ENCODE data around the gene COMT. TPM values are rescaled to one million over a fixed set of nuclear protein-coding genes. Genes with fewer than 3 reads are reported as not detected.

COMT gene
- total and polyA plus RNA-seq, 9 of the 15 experiments (the other 6 are each of a cell fraction or from before 2014, with no cell fraction given) = 12.5 to 351 (median 155) TPM

DNA sequence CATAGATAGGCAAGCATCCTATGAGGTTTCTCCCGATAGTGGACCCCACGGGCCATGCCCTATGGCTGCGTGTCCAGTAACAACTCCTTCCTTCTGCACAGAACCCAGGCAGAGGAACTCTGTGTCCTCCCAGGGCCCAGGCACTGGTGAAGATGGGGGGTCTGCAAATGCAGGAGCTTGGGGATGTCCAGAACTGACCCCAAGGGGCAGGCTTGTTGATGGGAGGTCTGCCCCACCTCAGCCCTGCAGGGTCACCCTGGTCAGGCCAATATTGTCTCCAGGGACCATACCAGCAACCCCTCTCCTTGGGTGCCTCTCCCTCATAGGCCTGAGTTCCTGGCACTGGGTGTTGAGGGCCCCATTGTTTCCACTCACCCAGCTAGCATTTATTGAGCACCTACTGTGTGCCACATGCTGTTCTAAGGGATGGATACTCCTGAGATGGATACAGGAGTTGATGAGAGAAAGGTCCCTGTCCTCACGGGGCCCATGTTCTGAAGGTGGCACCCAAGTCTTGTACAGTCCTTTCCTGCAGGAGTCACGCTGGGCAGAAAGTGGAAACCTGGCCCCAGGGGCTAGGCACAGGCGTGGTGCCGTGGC is 26.4 kb downstream of the COMT start (continued):
- TF ChIP-seq RHOXF2B (CRISPR knock-in tag; conservative IDR thresholded peaks at IDR 0.05) (no peak), ZNF717 (CRISPR knock-in tag; IDR thresholded peaks at IDR 0.05) (no peak), ZNF347 (CRISPR knock-in tag; IDR thresholded peaks at IDR 0.05; ENCODE audit: low read depth) (no peak), POLR2A (conservative IDR thresholded peaks at IDR 0.05) (peak; percentile 42), NFE2L1 (tag; IDR thresholded peaks at IDR 0.05; ENCODE audit: borderline replicate concordance, low read depth) (no peak), STAT5A (IDR thresholded peaks at IDR 0.05; ENCODE audit: borderline replicate concordance, low read length) (no peak), SRF (CRISPR knock-in tag; IDR thresholded peaks at IDR 0.05) (0 out of 4 replicates have a peak, but pooled peaks of 1 of the 2 experiments have one; percentile 18), CHCHD3 (CRISPR knock-in tag; IDR thresholded peaks at IDR 0.05) (0 out of 2 replicates have a peak, but pooled peaks have one; percentile 1), KDM5B (IDR thresholded peaks at IDR 0.05; ENCODE audit: insufficient replicate concordance, low read depth, low read length) (peak; percentile 48), FOXJ3 (CRISPR knock-in tag; IDR thresholded peaks at IDR 0.05) (no peak)
- TF ChIP-seq, protein P1, sequence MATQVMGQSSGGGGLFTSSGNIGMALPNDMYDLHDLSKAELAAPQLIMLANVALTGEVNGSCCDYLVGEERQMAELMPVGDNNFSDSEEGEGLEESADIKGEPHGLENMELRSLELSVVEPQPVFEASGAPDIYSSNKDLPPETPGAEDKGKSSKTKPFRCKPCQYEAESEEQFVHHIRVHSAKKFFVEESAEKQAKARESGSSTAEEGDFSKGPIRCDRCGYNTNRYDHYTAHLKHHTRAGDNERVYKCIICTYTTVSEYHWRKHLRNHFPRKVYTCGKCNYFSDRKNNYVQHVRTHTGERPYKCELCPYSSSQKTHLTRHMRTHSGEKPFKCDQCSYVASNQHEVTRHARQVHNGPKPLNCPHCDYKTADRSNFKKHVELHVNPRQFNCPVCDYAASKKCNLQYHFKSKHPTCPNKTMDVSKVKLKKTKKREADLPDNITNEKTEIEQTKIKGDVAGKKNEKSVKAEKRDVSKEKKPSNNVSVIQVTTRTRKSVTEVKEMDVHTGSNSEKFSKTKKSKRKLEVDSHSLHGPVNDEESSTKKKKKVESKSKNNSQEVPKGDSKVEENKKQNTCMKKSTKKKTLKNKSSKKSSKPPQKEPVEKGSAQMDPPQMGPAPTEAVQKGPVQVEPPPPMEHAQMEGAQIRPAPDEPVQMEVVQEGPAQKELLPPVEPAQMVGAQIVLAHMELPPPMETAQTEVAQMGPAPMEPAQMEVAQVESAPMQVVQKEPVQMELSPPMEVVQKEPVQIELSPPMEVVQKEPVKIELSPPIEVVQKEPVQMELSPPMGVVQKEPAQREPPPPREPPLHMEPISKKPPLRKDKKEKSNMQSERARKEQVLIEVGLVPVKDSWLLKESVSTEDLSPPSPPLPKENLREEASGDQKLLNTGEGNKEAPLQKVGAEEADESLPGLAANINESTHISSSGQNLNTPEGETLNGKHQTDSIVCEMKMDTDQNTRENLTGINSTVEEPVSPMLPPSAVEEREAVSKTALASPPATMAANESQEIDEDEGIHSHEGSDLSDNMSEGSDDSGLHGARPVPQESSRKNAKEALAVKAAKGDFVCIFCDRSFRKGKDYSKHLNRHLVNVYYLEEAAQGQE (IDR thresholded peaks at IDR 0.05; ENCODE audit: borderline replicate concordance) = no peak
- TF ChIP-seq, protein P1 (CRISPR knock-in tag; IDR thresholded peaks at IDR 0.05; ENCODE audit: low read depth) = no peak
- TF ChIP-seq, protein P2, sequence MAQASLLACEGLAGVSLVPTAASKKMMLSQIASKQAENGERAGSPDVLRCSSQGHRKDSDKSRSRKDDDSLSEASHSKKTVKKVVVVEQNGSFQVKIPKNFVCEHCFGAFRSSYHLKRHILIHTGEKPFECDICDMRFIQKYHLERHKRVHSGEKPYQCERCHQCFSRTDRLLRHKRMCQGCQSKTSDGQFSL (CRISPR knock-in tag; IDR thresholded peaks at IDR 0.05) = no peak
- TF ChIP-seq, protein P2 (tag; IDR thresholded peaks at IDR 0.05) = no peak
